Neural cell (in vitro differentiated cells): ENCODE results near the gene CLEC18A. TPM values are rescaled to one million over a fixed set of nuclear protein-coding genes. Genes with fewer than 3 reads are reported as not detected.

Experiments used
- H2AFZ ChIP-seq: fragments of 200-600, 300-800 bp; sonication (generic), shearing (Covaris generic); 2 replicates; pipeline ENCODE4 v1.6.0; 2014; ENCODE audit warnings: low read depth, mild to moderate bottlenecking, antibody characterized with exemption, low read length, moderate library complexity
- H3F3A ChIP-seq: fragments of 200-600 bp; shearing (Covaris generic); 2 replicates; pipeline ENCODE4 v1.6.1; 2016; ENCODE audit warnings: mild to moderate bottlenecking, moderate library complexity, mixed read lengths, antibody characterized with exemption, low read length; ENCODE audit not compliant: insufficient read depth, poor library complexity, severe bottlenecking
- H3K27ac ChIP-seq: fragments of 200-600, 300-800 bp; sonication (generic), shearing (Covaris generic); 2 replicates; pipeline ENCODE4 v1.5.1; 2014; ENCODE audit warnings: mild to moderate bottlenecking, low read length, moderate library complexity
- H3K27me3 ChIP-seq: fragments of 300-800, 200-600 bp; sonication (generic), shearing (Covaris generic); 2 replicates; pipeline ENCODE4 v1.6.0; 2014; ENCODE audit warnings: mild to moderate bottlenecking, low read depth, low read length, moderate library complexity; ENCODE audit not compliant: insufficient read depth
- H3K36me3 ChIP-seq: fragments of 300-800, 200-600 bp; sonication (generic), shearing (Covaris generic); 2 replicates; pipeline ENCODE4 v1.5.1; 2014; ENCODE audit warnings: mild to moderate bottlenecking, antibody characterized with exemption, low read length, moderate library complexity; ENCODE audit not compliant: insufficient read depth
- H3K4me2 ChIP-seq: fragments of 300-800, 200-600 bp; sonication (generic), shearing (Covaris generic); 2 replicates; pipeline ENCODE4 v1.6.0; 2014; ENCODE audit warnings: mild to moderate bottlenecking, low read length
- H3K4me3 ChIP-seq: fragments of 300-800, 200-600 bp; sonication (generic), shearing (Covaris generic); 2 replicates; pipeline ENCODE4 v1.5.1; 2014; ENCODE audit warnings: mild to moderate bottlenecking, low read length, moderate library complexity
- H3K79me2 ChIP-seq: fragments of 200-600 bp; shearing (Covaris generic); replicated peaks from 2 replicates; pipeline ENCODE4 v1.6.0; 2014; ENCODE audit warnings: mild to moderate bottlenecking, low read length, moderate library complexity; ENCODE audit not compliant: insufficient read depth
- H3K9ac ChIP-seq: fragments of 300-800, 200-600 bp; sonication (generic), shearing (Covaris generic); 2 replicates; pipeline ENCODE4 v1.6.1; 2016; ENCODE audit warnings: mild to moderate bottlenecking, low read length, mixed read lengths
- H3K9me2 ChIP-seq: fragments of 200-600 bp; shearing (Covaris generic); 2 replicates; pipeline ENCODE4 v1.6.1; 2016; ENCODE audit warnings: mild to moderate bottlenecking, low read length, mixed read lengths; ENCODE audit not compliant: insufficient read depth
- H3K9me3 ChIP-seq: fragments of 200-600, 300-800 bp; sonication (generic), shearing (Covaris generic); 2 replicates; pipeline ENCODE4 v1.6.1; 2016; ENCODE audit warnings: mild to moderate bottlenecking, mixed run types, low read length, moderate library complexity, mixed read lengths
- H4K20me1 ChIP-seq: fragments of 200-600 bp; shearing (Covaris generic); 2 replicates; pipeline ENCODE4 v1.6.1; 2016; ENCODE audit warnings: mild to moderate bottlenecking, mixed run types; ENCODE audit not compliant: insufficient read depth
- CTCF ChIP-seq: fragments of 450-650 bp; IDR thresholded peaks from 2 replicates; pipeline ENCODE4 v1.5.1; 2014; ENCODE audit warnings: antibody characterized with exemption, mild to moderate bottlenecking, moderate library complexity; ENCODE audit not compliant: poor library complexity, severe bottlenecking
- EP300 ChIP-seq: fragments of 450-650 bp; conservative IDR thresholded peaks from 2 replicates; pipeline ENCODE4 v1.6.1; 2014; ENCODE audit warnings: antibody characterized with exemption, mild to moderate bottlenecking, moderate library complexity; ENCODE audit not compliant: poor library complexity, severe bottlenecking
- EZH2 ChIP-seq: fragments of 200-600, 300-800 bp; shearing (Covaris generic), sonication (generic); IDR thresholded peaks from 2 replicates; pipeline ENCODE4 v1.6.1; 2014; ENCODE audit warnings: antibody characterized with exemption, low read length, borderline replicate concordance, mild to moderate bottlenecking; ENCODE audit not compliant: insufficient read depth, poor library complexity, severe bottlenecking
- MXI1 ChIP-seq: fragments of 450-650 bp; conservative IDR thresholded peaks from 2 replicates; pipeline ENCODE4 v1.6.1; 2014; ENCODE audit warnings: antibody characterized with exemption, mild to moderate bottlenecking; ENCODE audit not compliant: poor library complexity, severe bottlenecking
- POLR2AphosphoS5 ChIP-seq: IDR thresholded peaks from 2 replicates; pipeline ENCODE4 v1.6.1; 2012
- RAD21 ChIP-seq: fragments of 450-650 bp; conservative IDR thresholded peaks from 2 replicates; pipeline ENCODE4 v1.6.1; 2014; ENCODE audit warnings: antibody characterized with exemption, mild to moderate bottlenecking, moderate library complexity
- REST ChIP-seq: IDR thresholded peaks from 2 replicates; pipeline ENCODE4 v1.6.1; 2012; ENCODE audit warnings: borderline replicate concordance
- SMC3 ChIP-seq: fragments of 450-650 bp; conservative IDR thresholded peaks from 2 replicates; pipeline ENCODE4 v1.6.1; 2014; ENCODE audit warnings: antibody characterized with exemption, mild to moderate bottlenecking, moderate library complexity; ENCODE audit not compliant: poor library complexity
- TAF1 ChIP-seq: IDR thresholded peaks from 2 replicates; pipeline ENCODE4 v1.6.1; 2012; ENCODE audit warnings: low read depth
- polyA plus RNA-seq: library from polyadenylated mRNA; depleted of rRNA; stranded (reverse); fragments of >200 nt; gene quantifications from 2 replicates; pipeline ENCODE4 v1.2.3, GENCODE V29; 2014

The CLEC18A gene
- polyA plus RNA-seq, 1 donor from 2014 or later, result 2.0 TPM

GRCh38 chr16:69909760-69910159, 41.4 kb upstream of the CLEC18A start:
- TF ChIP-seq RAD21 (no peak), EP300 (no peak), MXI1 (no peak), REST (no peak), POLR2AphosphoS5 (no peak), CTCF (no peak), EZH2 (no peak), TAF1 (no peak), SMC3 (no peak)

GRCh38 chr16:69910964-69911363, 40.2 kb upstream of the CLEC18A start:
- TF ChIP-seq MXI1 (no peak), POLR2AphosphoS5 (no peak), CTCF (no peak), EP300 (no peak), SMC3 (no peak)
- Histone ChIP-seq H3K27ac (no peak overlapping the region), H3F3A (no peaks in the 10 kb centered on the region), H3K79me2 (no peaks in the 10 kb centered on the region), H2AFZ (no peak overlapping the region), H3K9me2 (no peaks in the 10 kb centered on the region), H3K9me3 (no peaks in the 10 kb centered on the region), H3K36me3 (no peaks in the 10 kb centered on the region), H3K4me2 (no peak overlapping the region), H3K4me3 (no peak overlapping the region), H3K9ac (no peak overlapping the region), H3K27me3 (no peaks in the 10 kb centered on the region), H4K20me1 (no peaks in the 10 kb centered on the region)

More at GRCh38 chr16:69909760-69910159, 41.4 kb upstream of the CLEC18A start:
- Histone ChIP-seq H3K9me3 (no peaks in the 10 kb centered on the region), H3K27ac (no peak overlapping the region), H3K36me3 (no peaks in the 10 kb centered on the region), H2AFZ (no peak overlapping the region), H4K20me1 (no peaks in the 10 kb centered on the region), H3K27me3 (no peaks in the 10 kb centered on the region), H3K4me2 (no peak overlapping the region), H3K9ac (no peak overlapping the region), H3K9me2 (no peaks in the 10 kb centered on the region), H3K79me2 (no peaks in the 10 kb centered on the region), H3K4me3 (no peak overlapping the region), H3F3A (no peaks in the 10 kb centered on the region)
